HL-60/S4 treated with retinoic acid at 250 ng/mL for 4 days and 3 days (cell line): ENCODE results near the gene PIP5K1C.

Experiments
- in situ Hi-C: fragments of 300-500 bp; cut with MboI; formaldehyde crosslinking; loops from 2 replicates; pipeline ENCODE4 v1.7.0; 2022; ENCODE audit warnings: low sequenced_read_pairs

PIP5K1C gene

GRCh38 chr19:3722443-3723109, 22.3 kb upstream of the PIP5K1C start:
- in situ Hi-C loops: no loop called here

GRCh38 chr19:3721887-3722442, 21.7 kb upstream of the PIP5K1C start:
- in situ Hi-C loops: no loop called here

- in situ Hi-C loops: no loop called here
Observed at GRCh38 chr19:3721131-3721886, 21.0 kb upstream of the PIP5K1C start.

GRCh38 chr19:3720349-3720917, 20.2 kb upstream of the PIP5K1C start:
- in situ Hi-C loops: no loop called here

GRCh38 chr19:3719868-3720267, 19.6 kb upstream of the PIP5K1C start:
- in situ Hi-C loops: no loop called here

- in situ Hi-C loops: no loop called here
Observed at GRCh38 chr19:3716147-3716668, 15.9 kb upstream of the PIP5K1C start.

- in situ Hi-C loops: no loop called here
Observed at GRCh38 chr19:3712663-3713611, 12.7 kb upstream of the PIP5K1C start.

- in situ Hi-C loops: no loop called here
Observed at GRCh38 chr19:3710265-3710812, 10.1 kb upstream of the PIP5K1C start.

GRCh38 chr19:3708207-3708931, 8.1 kb upstream of the PIP5K1C start, which contains the start of gene TJP3:
TJP3 (plus strand) TSS chr19:3708384; CDS start chr19:3728433, 20,049 bp downstream.
- in situ Hi-C loops: no loop called here

GRCh38 chr19:3707868-3708206, 7.6 kb upstream of the PIP5K1C start:
- in situ Hi-C loops: no loop called here

GRCh38 chr19:3701200-3701599, 932 bp upstream of the PIP5K1C start:
- in situ Hi-C loops: no loop called here

- in situ Hi-C loops: no loop called here
Observed at GRCh38 chr19:3699741-3700241, 477 bp downstream of the PIP5K1C start.

GRCh38 chr19:3698974-3699740, 1.1 kb downstream of the PIP5K1C start:
- in situ Hi-C loops: no loop called here

GRCh38 chr19:3698386-3698950, 1.8 kb downstream of the PIP5K1C start:
- in situ Hi-C loops: no loop called here

GRCh38 chr19:3697671-3698385, 2.4 kb downstream of the PIP5K1C start:
- in situ Hi-C loops: no loop called here

- in situ Hi-C loops: no loop called here
Observed at GRCh38 chr19:3697094-3697493, 3.2 kb downstream of the PIP5K1C start.

GRCh38 chr19:3696660-3696995, 3.6 kb downstream of the PIP5K1C start:
- in situ Hi-C loops: no loop called here
